Right lung (tissue), 5 donors: ENCODE measurements around the gene SV2B. TPM values are rescaled to one million over a fixed set of nuclear protein-coding genes. Genes with fewer than 3 reads are reported as not detected.

Source experiments
- polyA plus RNA-seq, 5 donors: library from polyadenylated mRNA; unstranded; fragments of 120-200 nt; gene quantifications; one replicate each; pipeline versions ENCODE4 v1.2.1 to v1.2.3, GENCODE V29; 2013; ENCODE audit warnings: inconsistent platforms in 1 of 5, low replicate concordance in 1 of 5; ENCODE audit not compliant: insufficient read length in 5 of 5, insufficient read depth in 1 of 5

The SV2B gene
- polyA plus RNA-seq, 5 donors = 1.3 to 2.6 (median 1.5) TPM

Other genes with a start within 250 kb of the SV2B start
- gene FURIN, start 231.7 kb upstream of the SV2B start, polyA plus RNA-seq = 10 to 100 TPM; 44.3 to 73.3 (median 57.5) TPM
- gene FES, start 215.8 kb upstream of the SV2B start, polyA plus RNA-seq = 10 to 100 TPM; 19.0 to 31.2 (median 21.9) TPM
- 10 to 100 TPM; 41.5 to 71.5 (median 55.3) TPM for gene MAN2A2, start 197.0 kb upstream of the SV2B start, polyA plus RNA-seq
- 10 to 100 TPM; 11.5 to 17.5 (median 16.1) TPM for gene HDDC3, start 167.7 kb upstream of the SV2B start, polyA plus RNA-seq
- 10 to 100 TPM; 52.6 to 72.5 (median 68.3) TPM for gene UNC45A, start 165.0 kb upstream of the SV2B start, polyA plus RNA-seq
- 10 to 100 TPM; 16.3 to 22.4 (median 18.9) TPM for gene RCCD1, start 145.4 kb upstream of the SV2B start, polyA plus RNA-seq
- gene PRC1, start 105.7 kb upstream of the SV2B start, polyA plus RNA-seq = 100 to 1,000 TPM in 2 of 5 donors, 10 to 100 TPM in 3; 57.8 to 136 (median 84.1) TPM
- gene VPS33B, start 77.7 kb upstream of the SV2B start, polyA plus RNA-seq = 10 to 100 TPM; 16.3 to 19.2 (median 17.5) TPM